Duodenal mucosa (tissue), 2 donors: ENCODE results near the gene PDE2A.

Source experiments
- H3K27ac ChIP-seq: one replicate; pipeline ENCODE4 v1.7.0; 2013; ENCODE audit warnings: low read depth, low read length
- H3K27me3 ChIP-seq, 2 donors: one replicate each; pipeline ENCODE4 v1.7.0; 2013; ENCODE audit warnings: low read length in 2 of 2, control low read depth in 1 of 2; ENCODE audit not compliant: insufficient read depth in 2 of 2, control insufficient read depth in 1 of 2
- H3K36me3 ChIP-seq, 2 donors: one replicate each; pipeline ENCODE4 v1.7.0; 2013; ENCODE audit warnings: low read length in 2 of 2, control low read depth in 1 of 2; ENCODE audit not compliant: insufficient read depth in 2 of 2, control insufficient read depth in 1 of 2
- H3K4me1 ChIP-seq, 2 donors: one replicate each; pipeline ENCODE4 v1.7.0; 2013; ENCODE audit warnings: low read length in 2 of 2, control low read depth in 1 of 2; ENCODE audit not compliant: insufficient read depth in 2 of 2, control insufficient read depth in 1 of 2
- H3K4me3 ChIP-seq, 2 donors: one replicate each; pipeline ENCODE4 v1.7.0; 2013; ENCODE audit warnings: low read length in 2 of 2, low read depth in 1 of 2
- H3K9ac ChIP-seq, 2 donors: one replicate each; pipeline ENCODE4 v1.7.0; 2013; ENCODE audit warnings: low read length in 2 of 2, low read depth in 1 of 2
- H3K9me3 ChIP-seq, 2 donors: one replicate each; pipeline ENCODE4 v1.7.0; 2013; ENCODE audit warnings: low read length in 2 of 2, control low read depth in 1 of 2; ENCODE audit not compliant: control insufficient read depth in 1 of 2

PDE2A gene

GRCh38 chr11:72639502-72640375 lies 34.5 kb downstream of the PDE2A start:
- Histone ChIP-seq H3K4me3 (peak overlapping the region in 1 of 2 donors; percentile 32), H3K27ac (peak overlapping the region; percentile 36), H3K36me3 (no peaks in the 10 kb centered on the region), H3K9me3 (no peaks in the 10 kb centered on the region), H3K9ac (no peak overlapping the region), H3K27me3 (peaks cover 38 to 41% of the 10 kb centered on the region in 2 donors), H3K4me1 (peaks cover 9 to 14% of the 10 kb centered on the region in 2 donors)

DNA sequence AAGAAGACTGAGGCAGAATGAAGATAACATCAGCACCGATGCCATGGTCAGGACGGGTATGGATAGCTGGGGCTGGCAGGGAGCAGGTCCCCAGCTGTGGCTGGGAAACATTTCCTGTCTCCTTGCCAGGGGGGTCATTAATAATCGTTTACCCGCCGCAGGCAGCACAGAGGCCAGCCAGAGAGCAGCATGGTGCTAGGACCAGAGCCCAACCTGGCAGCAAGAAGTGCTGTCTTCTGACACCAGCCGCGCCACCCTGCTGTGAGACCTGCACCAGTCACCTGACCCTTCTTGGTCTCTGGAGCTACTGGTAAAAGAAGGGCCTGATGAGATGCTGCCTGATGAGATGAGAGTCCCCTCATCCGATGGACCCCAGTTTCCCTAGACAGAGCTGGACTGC lies 36.3 kb downstream of the PDE2A start:
- H3K27me3 ChIP-seq = peaks cover 38 to 41% of the 10 kb centered on the region in 2 donors
- no peak overlapping the region for H3K4me3 ChIP-seq
- no peaks in the 10 kb centered on the region for H3K9me3 ChIP-seq
- no peaks in the 10 kb centered on the region for H3K36me3 ChIP-seq
- H3K4me1 ChIP-seq = peaks cover 9 to 10% of the 10 kb centered on the region in 2 donors
- no peak overlapping the region for H3K27ac ChIP-seq
- H3K9ac ChIP-seq = no peak overlapping the region

DNA sequence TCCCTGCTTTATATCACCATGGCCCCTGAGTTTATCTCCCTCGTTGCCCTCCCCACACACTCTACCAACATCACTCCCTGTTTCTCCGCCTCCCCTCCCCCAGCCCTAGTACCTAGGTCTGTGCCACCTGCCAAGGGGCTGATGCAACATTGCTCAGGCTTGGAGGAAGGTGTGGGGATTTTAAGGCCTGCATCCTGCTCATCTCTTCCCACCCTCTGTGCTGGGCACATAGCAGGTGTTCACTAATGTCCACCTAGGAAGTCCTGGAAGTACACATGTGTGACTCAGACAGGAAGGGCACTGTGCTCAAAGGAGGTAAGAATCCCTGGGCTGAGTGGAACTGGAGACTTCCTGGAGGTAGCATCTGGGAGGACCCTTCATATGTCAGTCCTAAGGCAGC lies 37.0 kb downstream of the PDE2A start:
- Histone ChIP-seq H3K9me3 (no peaks in the 10 kb centered on the region), H3K4me1 (peaks cover 4 to 7% of the 10 kb centered on the region in 2 donors), H3K9ac (no peak overlapping the region), H3K27ac (no peak overlapping the region), H3K36me3 (no peaks in the 10 kb centered on the region), H3K4me3 (no peak overlapping the region), H3K27me3 (peaks cover 38 to 41% of the 10 kb centered on the region in 2 donors)

DNA sequence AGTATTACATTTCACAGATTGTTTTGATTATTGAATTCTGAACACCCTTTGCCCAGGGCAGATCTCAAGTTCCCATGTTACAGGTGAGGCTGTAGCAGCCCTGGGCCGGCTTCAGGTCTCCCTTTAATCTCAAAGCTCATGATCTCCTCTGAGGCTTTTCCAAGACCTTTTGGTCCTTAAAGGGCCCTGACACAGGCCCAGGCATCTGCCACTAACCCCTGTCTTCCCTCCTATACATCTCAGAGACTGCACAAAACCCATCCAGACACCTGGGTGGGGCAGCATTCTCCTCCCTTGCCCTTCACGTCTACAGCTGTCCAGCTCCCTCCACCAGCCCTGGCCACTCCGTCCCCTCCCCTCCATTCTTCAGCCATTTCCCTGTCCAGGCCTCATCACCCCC lies 37.8 kb downstream of the PDE2A start:
- Histone ChIP-seq H3K4me3 (no peak overlapping the region), H3K9ac (no peak overlapping the region)

GRCh38 chr11:72635933-72636332 lies 38.3 kb downstream of the PDE2A start:
- H3K27ac ChIP-seq = no peak overlapping the region
- no peaks in the 10 kb centered on the region for H3K4me1 ChIP-seq
- no peaks in the 10 kb centered on the region for H3K9me3 ChIP-seq
- no peaks in the 10 kb centered on the region for H3K36me3 ChIP-seq
- no peak overlapping the region for H3K4me3 ChIP-seq
- H3K27me3 ChIP-seq = peaks cover 27 to 30% of the 10 kb centered on the region in 2 donors
- H3K9ac ChIP-seq = no peak overlapping the region

More for the DNA sequence above, 37.8 kb downstream of the PDE2A start:
- Histone ChIP-seq H3K27ac (no peak overlapping the region), H3K27me3 (peaks cover 31 to 35% of the 10 kb centered on the region in 2 donors), H3K4me1 (peaks cover 0 to under 1% of the 10 kb centered on the region in 2 donors), H3K36me3 (no peaks in the 10 kb centered on the region), H3K9me3 (no peaks in the 10 kb centered on the region)

- no peaks in the 10 kb centered on the region for H3K4me1 ChIP-seq
- no peak overlapping the region for H3K27ac ChIP-seq
- no peak overlapping the region for H3K4me3 ChIP-seq
These were observed 38.8 kb downstream of the PDE2A start for GRCh38 chr11:72635309-72635915.

GRCh38 chr11:72634472-72635095 lies 39.6 kb downstream of the PDE2A start:
- no peaks in the 10 kb centered on the region for H3K4me1 ChIP-seq
- H3K27ac ChIP-seq = no peak overlapping the region
- H3K36me3 ChIP-seq = no peaks in the 10 kb centered on the region
- H3K9ac ChIP-seq = no peak overlapping the region
- H3K4me3 ChIP-seq = no peak overlapping the region
- no peaks in the 10 kb centered on the region for H3K9me3 ChIP-seq
- H3K27me3 ChIP-seq = peaks cover 13 to 17% of the 10 kb centered on the region in 2 donors

More at GRCh38 chr11:72635309-72635915, 38.8 kb downstream of the PDE2A start:
- no peaks in the 10 kb centered on the region for H3K36me3 ChIP-seq
- peaks cover 22 to 25% of the 10 kb centered on the region in 2 donors for H3K27me3 ChIP-seq
- no peaks in the 10 kb centered on the region for H3K9me3 ChIP-seq
- no peak overlapping the region for H3K9ac ChIP-seq

DNA sequence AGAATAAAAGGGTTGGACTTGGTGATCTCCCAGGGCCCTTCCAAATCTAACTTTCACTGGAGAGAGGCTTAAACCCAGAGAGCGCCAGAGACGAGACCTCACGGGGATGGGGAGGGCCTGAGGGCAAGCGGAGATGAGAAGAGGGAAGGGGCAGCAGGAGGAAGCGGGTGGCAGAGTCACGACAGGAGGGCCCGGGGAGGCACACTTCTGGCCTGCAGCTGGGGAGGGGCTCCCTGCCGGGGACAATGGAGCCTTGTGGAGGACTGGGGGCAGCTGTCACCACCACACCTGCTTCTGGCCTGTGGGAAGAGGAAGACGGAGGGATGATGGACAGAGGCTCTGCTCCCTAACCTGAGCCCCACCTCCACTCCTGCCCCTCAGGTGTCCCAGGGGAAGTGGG lies 40.2 kb downstream of the PDE2A start:
- Histone ChIP-seq H3K27ac (peak overlapping the region; percentile 6), H3K4me1 (peaks cover 0 to 5% of the 10 kb centered on the region in 2 donors), H3K9ac (no peak overlapping the region), H3K36me3 (no peaks in the 10 kb centered on the region), H3K9me3 (no peaks in the 10 kb centered on the region), H3K4me3 (no peak overlapping the region), H3K27me3 (peaks cover 10 to 12% of the 10 kb centered on the region in 2 donors)

DNA sequence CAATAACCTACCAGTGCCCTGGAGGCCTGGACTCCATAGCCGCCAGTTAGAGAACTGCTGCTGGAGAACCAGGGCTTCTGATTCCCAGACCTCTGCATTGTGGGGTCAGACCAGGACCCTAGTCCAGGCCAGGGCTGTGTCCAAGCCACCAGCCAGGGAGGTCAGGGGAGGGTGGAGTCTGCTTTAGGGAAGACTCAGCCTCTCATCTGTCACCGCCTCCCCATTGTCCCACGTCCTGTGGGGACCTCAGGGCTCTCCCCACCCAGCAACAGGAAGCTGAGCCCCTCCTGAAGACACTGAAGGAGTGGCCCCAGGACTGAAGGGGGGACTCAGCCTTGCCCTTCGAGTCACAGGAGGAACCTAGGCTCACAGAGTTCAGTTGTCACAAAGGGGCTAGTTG lies 41.2 kb downstream of the PDE2A start:
- H3K4me3 ChIP-seq = no peak overlapping the region
- H3K9me3 ChIP-seq = no peaks in the 10 kb centered on the region
- no peak overlapping the region for H3K27ac ChIP-seq
- peaks cover 4 to 12% of the 10 kb centered on the region in 2 donors for H3K27me3 ChIP-seq
- no peak overlapping the region for H3K9ac ChIP-seq
- H3K4me1 ChIP-seq = peaks cover 0 to 6% of the 10 kb centered on the region in 2 donors
- H3K36me3 ChIP-seq = no peaks in the 10 kb centered on the region
